GM21825 (cell line): Measurements from ENCODE around the gene NBPF3.
"Not testable (repeated sequence)": the region's sequence is repeated elsewhere in the genome, so short reads cannot be mapped to it uniquely, and the experiment has no call there.

ENCODE experiments used
- ATAC-seq: cut with Tn5 transposase; IDR thresholded peaks from one replicate; pipeline ENCODE4 v1.9.1; 2021; ENCODE audit warnings: mild to moderate bottlenecking, moderate library complexity; ENCODE audit not compliant: unreplicated experiment

Gene NBPF3

GRCh38 chr1:21517161-21517589, 77.2 kb downstream of the NBPF3 start:
- no peak for ATAC-seq

- no peak for ATAC-seq
Measured at GRCh38 chr1:21517660-21518480, 77.9 kb downstream of the NBPF3 start.

- no peak for ATAC-seq
Measured at GRCh38 chr1:21518774-21519455, 79.0 kb downstream of the NBPF3 start.

- not testable (repeated sequence) for ATAC-seq
Measured at GRCh38 chr1:21519486-21520070, 79.6 kb downstream of the NBPF3 start.

GRCh38 chr1:21520899-21521716, 81.2 kb downstream of the NBPF3 start:
- no peak for ATAC-seq

- ATAC-seq = no peak
Measured at GRCh38 chr1:21521717-21522060, 81.8 kb downstream of the NBPF3 start.

- no peak for ATAC-seq
Measured at GRCh38 chr1:21522525-21523038, 82.6 kb downstream of the NBPF3 start.

- no peak for ATAC-seq
Measured at GRCh38 chr1:21523297-21523813, 83.4 kb downstream of the NBPF3 start.

GRCh38 chr1:21524220-21524619, 84.3 kb downstream of the NBPF3 start:
- no peak for ATAC-seq

GRCh38 chr1:21524686-21525339, 84.9 kb downstream of the NBPF3 start:
- no peak for ATAC-seq

GRCh38 chr1:21525340-21525717, 85.4 kb downstream of the NBPF3 start:
- no peak for ATAC-seq

GRCh38 chr1:21526441-21526840, 86.5 kb downstream of the NBPF3 start:
- no peak for ATAC-seq

GRCh38 chr1:21530368-21531016, 90.6 kb downstream of the NBPF3 start:
- ATAC-seq = no peak

GRCh38 chr1:21531241-21531640, 91.3 kb downstream of the NBPF3 start:
- ATAC-seq = no peak

- ATAC-seq = no peak
Measured at GRCh38 chr1:21532496-21532895, 92.6 kb downstream of the NBPF3 start.

GRCh38 chr1:21532992-21533534, 93.1 kb downstream of the NBPF3 start:
- ATAC-seq = no peak

GRCh38 chr1:21534146-21534545, 94.2 kb downstream of the NBPF3 start:
- ATAC-seq = no peak
